ENCODE measurements around the gene KCNMB1. TPM values are rescaled to one million over a fixed set of nuclear protein-coding genes. Genes with fewer than 3 reads are reported as not detected.

KCNMB1 gene
- total and polyA plus RNA-seq, 2 of the 13 experiments (the other 11 are each of a cell fraction or from before 2014, with no cell fraction given) = not detected

DNA sequence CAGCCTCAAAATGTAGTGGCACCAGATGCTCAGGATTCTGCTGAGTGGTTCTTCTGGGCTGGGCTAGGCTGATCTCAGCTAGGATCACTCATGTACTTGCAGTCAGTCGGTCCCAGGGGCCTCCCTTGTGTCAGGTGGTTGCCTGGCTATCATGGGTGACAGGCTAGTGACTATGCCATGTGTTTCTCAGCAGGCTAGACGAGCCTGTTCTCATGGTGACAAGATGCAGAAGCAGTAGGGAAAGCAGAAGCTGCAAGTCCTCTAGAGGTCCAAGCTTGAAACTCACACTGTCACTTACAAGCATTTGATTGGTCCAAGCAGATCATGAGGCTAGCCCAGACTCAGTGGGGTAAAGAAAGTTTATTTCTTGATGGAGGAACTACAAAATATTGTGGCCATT is 15.2 kb upstream of the KCNMB1 start:
- intact Hi-C loops (cut with micrococcal nuclease; ENCODE audit: unreplicated experiment) = no loop called here

DNA sequence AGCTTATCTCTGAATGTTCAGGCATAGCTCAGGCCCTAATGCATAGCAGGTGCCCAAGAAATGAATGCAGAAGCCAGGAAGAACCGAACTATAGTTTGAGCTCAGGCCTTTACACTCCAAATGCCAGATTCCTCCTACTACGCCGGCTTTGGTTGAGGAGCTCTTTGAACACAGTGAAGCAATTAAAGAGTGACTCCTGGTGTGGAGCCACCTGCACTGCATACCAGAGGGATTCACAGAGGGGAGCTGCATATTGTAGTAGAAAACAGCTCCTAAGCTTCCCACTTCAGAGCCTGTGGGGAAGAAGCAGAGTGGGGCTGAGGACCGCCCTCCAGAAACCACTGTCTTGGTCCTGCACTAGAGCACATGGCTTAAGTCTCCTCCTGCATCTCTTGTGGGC is 14.5 kb upstream of the KCNMB1 start:
- ATAC-seq (no peak), DNase-seq (ENCODE audit: low spot score) (no peak), FAIRE-seq (no peak)
- Histone ChIP-seq H3K79me2 (ENCODE audit: insufficient read depth, low read length) (no peaks in the 10 kb centered on the region), H3K4me1 (ENCODE audit: insufficient read depth, low read length) (no peaks in the 10 kb centered on the region), H4K20me1 (ENCODE audit: insufficient read depth, low read length) (no peaks in the 10 kb centered on the region), H3K4me2 (ENCODE audit: low read depth, low read length) (no peak overlapping the region), H3K27me3 (ENCODE audit: control insufficient read depth in 1 of 2, insufficient read depth in 2 of 2, low read length in 2 of 2) (peaks cover 0 to 5% of the 10 kb centered on the region in 2 experiments; a peak in 1 of 5 replicates), H3K36me3 (replicated peaks in 1 of 2; ENCODE audit: control insufficient read depth in 1 of 2, insufficient read depth in 2 of 2, low read length in 2 of 2) (no peaks in the 10 kb centered on the region), H2AFZ (ENCODE audit: low read length) (no peak overlapping the region), H3K9ac (ENCODE audit: insufficient read depth, low read depth, low read length) (no peak overlapping the region), H3K9me3 (ENCODE audit: low read length) (no peaks in the 10 kb centered on the region), H3K27ac (ENCODE audit: extremely low read length, insufficient read depth, low read length) (no peak overlapping the region), H3K4me3 (replicated peaks in 1 of 3; ENCODE audit: insufficient read depth in 1 of 3, low read depth in 2 of 3, low read length in 3 of 3) (no peak overlapping the region)
- WGBS (ENCODE audit: low lambda C conversion rate) = 22% methylated on average over 4 of the region's 4 CpGs
- no TSS peak for BruUV-seq (replicated peaks)
- ChIA-PET CTCF (ENCODE audit: low intra/inter-chr PET ratio, low total read pairs) (no interaction called here), POLR2A (no interaction called here)
- in situ Hi-C loops (cut with HindIII; ENCODE audit: extremely low pct_ligation_motif_present, low pct_unique_long_range_greater_than_20kb) = loop anchor here (10.0 kb wide), 1 partner anchor 139 kb away; no protein-coding TSS in a partner anchor
- TF ChIP-seq ZNF329 (CRISPR knock-in tag; IDR thresholded peaks at IDR 0.05; ENCODE audit: low read depth) (no peak), SNRNP70 (IDR thresholded peaks at IDR 0.05; ENCODE audit: low read depth, low read length) (no peak), TCF7L2 (IDR thresholded peaks at IDR 0.05; ENCODE audit: low read depth, low read length) (no peak), MTA1 (CRISPR knock-in tag; IDR thresholded peaks at IDR 0.05; ENCODE audit: borderline replicate concordance) (no peak), THAP11 (CRISPR knock-in tag; IDR thresholded peaks at IDR 0.05) (no peak), HOXA5 (CRISPR knock-in tag; IDR thresholded peaks at IDR 0.05) (no peak), REXO4 (CRISPR knock-in tag; IDR thresholded peaks at IDR 0.05; ENCODE audit: borderline replicate concordance) (no peak), ZFP36L1 (CRISPR knock-in tag; IDR thresholded peaks at IDR 0.05) (no peak)
- TF ChIP-seq, protein P1, sequence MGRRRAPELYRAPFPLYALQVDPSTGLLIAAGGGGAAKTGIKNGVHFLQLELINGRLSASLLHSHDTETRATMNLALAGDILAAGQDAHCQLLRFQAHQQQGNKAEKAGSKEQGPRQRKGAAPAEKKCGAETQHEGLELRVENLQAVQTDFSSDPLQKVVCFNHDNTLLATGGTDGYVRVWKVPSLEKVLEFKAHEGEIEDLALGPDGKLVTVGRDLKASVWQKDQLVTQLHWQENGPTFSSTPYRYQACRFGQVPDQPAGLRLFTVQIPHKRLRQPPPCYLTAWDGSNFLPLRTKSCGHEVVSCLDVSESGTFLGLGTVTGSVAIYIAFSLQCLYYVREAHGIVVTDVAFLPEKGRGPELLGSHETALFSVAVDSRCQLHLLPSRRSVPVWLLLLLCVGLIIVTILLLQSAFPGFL (CRISPR knock-in tag; IDR thresholded peaks at IDR 0.05) = no peak
- intact Hi-C loops (cut with micrococcal nuclease; ENCODE audit: unreplicated experiment) = no loop called here

More for the DNA sequence above, 15.2 kb upstream of the KCNMB1 start:
- H2AFZ ChIP-seq (ENCODE audit: low read length) = no peak overlapping the region
- H3K36me3 ChIP-seq (replicated peaks in 1 of 2; ENCODE audit: control insufficient read depth in 1 of 2, insufficient read depth in 2 of 2, low read length in 2 of 2) = no peaks in the 10 kb centered on the region
- ATAC-seq = no peak
- H3K4me1 ChIP-seq (ENCODE audit: insufficient read depth, low read length) = no peaks in the 10 kb centered on the region
- no peaks in the 10 kb centered on the region for H3K79me2 ChIP-seq (ENCODE audit: insufficient read depth, low read length)
- no CpG with 5 or more reads among the region's 2 CpGs for WGBS (ENCODE audit: low lambda C conversion rate)
- no peak overlapping the region for H3K9ac ChIP-seq (ENCODE audit: insufficient read depth, low read depth, low read length)
- H3K4me2 ChIP-seq (ENCODE audit: low read depth, low read length) = no peak overlapping the region
- DNase-seq (ENCODE audit: low spot score) = no peak
- H3K4me3 ChIP-seq (replicated peaks in 1 of 3; ENCODE audit: insufficient read depth in 1 of 3, low read depth in 2 of 3, low read length in 3 of 3) = no peak overlapping the region
- TF ChIP-seq GABPB1 (CRISPR knock-in tag; IDR thresholded peaks at IDR 0.05) = no peak
- no peak for TF ChIP-seq HCFC1 (IDR thresholded peaks at IDR 0.05; ENCODE audit: low read depth, low read length)
- no peak for TF ChIP-seq ZNF256 (CRISPR knock-in tag; conservative IDR thresholded peaks at IDR 0.05)
- no TSS peak for BruUV-seq (replicated peaks)
- in situ Hi-C loops (cut with HindIII; ENCODE audit: extremely low pct_ligation_motif_present, low pct_unique_long_range_greater_than_20kb) = loop anchor here (10.0 kb wide), 1 partner anchor 140 kb away; no protein-coding TSS in a partner anchor
- FAIRE-seq = no peak
- H4K20me1 ChIP-seq (ENCODE audit: insufficient read depth, low read length) = no peaks in the 10 kb centered on the region
- no peaks in the 10 kb centered on the region for H3K9me3 ChIP-seq (ENCODE audit: low read length)
- POLR2A ChIA-PET = no interaction called here
- H3K27me3 ChIP-seq (ENCODE audit: control insufficient read depth in 1 of 2, insufficient read depth in 2 of 2, low read length in 2 of 2) = peaks cover 0 to 5% of the 10 kb centered on the region in 2 experiments; a peak in 1 of 5 replicates
- CTCF ChIA-PET (ENCODE audit: low intra/inter-chr PET ratio, low total read pairs) = no interaction called here
- H3K27ac ChIP-seq (ENCODE audit: extremely low read length, insufficient read depth, low read length) = no peak overlapping the region
